ENCODE measurements around the gene CCR8.
A peak's percentile ranks its signal among the peaks of the same experiment; 100 is the strongest.
"Not testable (repeated sequence)": the region's sequence is repeated elsewhere in the genome, so short reads cannot be mapped to it uniquely, and the experiment has no call there.

The CCR8 gene

DNA sequence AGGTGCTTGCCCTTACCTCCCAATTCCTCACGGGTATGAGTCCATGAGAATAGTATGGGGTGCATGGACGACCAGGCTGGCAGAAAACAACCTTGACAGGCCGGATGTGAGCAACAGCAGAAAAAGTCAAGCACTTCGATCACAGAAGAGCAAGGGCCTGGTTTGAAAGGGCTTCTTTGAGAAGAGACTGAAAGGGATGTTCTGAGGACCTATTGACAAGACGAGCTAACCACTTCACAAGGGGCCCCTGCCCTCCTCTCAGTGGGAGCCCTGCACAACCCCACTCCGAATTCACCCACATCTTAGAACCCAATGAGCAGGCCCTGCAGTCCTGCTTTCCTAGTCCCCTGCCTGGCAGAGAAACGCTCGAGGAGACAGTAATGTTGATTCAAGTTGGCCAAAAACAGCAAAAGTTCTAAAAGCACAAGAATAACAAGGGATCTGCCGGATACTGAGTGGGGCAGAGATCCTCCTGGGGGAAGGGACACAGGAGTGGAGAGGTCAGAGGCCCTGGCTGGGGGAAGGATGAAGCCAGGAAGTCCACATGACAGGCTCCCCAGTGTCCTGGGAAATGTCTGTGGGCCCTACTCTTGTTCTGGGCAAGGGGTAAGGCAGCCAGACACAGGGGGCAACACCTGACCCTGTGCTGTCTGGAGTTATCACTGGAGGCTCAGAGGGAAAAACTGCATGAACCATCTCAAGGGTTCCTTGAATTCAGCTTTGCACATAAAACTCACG is 34.9 kb upstream of the CCR8 start:
- Mint-ChIP-seq H3K36me3 (peaks cover 11% of the 10 kb centered on the region), H3K4me1 (peaks cover 21% of the 10 kb centered on the region), H3K27me3 (peaks cover 37% of the 10 kb centered on the region), H3K9me3 (peaks cover 9% of the 10 kb centered on the region), H3K27ac (no peak overlapping the region), H3K4me3 (no peak overlapping the region)
- no peak for ATAC-seq

DNA sequence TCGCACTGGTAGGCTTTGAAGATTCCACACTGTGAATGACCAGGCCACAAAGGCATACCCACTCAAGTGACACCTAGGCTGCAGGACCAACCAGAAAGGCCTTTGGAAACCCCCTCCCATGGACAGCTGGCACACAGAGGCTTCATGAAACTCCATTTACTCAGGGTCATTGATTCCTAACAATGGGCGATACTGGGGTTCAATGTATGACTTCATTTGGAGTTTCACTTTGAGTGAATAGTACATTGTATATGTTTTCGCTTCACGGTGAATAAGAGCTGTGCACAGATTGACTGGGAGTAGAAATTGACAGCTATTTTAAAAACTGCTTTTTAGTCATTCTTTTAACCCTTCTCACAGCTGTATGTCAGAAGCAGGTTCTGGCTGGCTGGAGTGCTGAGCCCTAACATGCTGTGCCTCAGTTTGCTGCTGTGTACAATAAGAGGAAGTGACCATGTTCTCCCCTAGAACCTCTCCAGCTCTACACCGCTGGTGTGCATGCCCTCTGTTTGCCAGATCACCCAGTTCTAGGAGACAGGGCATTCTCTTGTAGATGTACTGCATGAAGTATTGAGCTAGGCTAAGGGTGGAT is 34.2 kb upstream of the CCR8 start:
- Mint-ChIP-seq H3K27ac (no peak overlapping the region), H3K9me3 (peaks cover 15% of the 10 kb centered on the region), H3K4me3 (no peak overlapping the region), H3K36me3 (peaks cover 18% of the 10 kb centered on the region), H3K27me3 (peaks cover 43% of the 10 kb centered on the region), H3K4me1 (peaks cover 14% of the 10 kb centered on the region)
- ATAC-seq, result peak; percentile 59

DNA sequence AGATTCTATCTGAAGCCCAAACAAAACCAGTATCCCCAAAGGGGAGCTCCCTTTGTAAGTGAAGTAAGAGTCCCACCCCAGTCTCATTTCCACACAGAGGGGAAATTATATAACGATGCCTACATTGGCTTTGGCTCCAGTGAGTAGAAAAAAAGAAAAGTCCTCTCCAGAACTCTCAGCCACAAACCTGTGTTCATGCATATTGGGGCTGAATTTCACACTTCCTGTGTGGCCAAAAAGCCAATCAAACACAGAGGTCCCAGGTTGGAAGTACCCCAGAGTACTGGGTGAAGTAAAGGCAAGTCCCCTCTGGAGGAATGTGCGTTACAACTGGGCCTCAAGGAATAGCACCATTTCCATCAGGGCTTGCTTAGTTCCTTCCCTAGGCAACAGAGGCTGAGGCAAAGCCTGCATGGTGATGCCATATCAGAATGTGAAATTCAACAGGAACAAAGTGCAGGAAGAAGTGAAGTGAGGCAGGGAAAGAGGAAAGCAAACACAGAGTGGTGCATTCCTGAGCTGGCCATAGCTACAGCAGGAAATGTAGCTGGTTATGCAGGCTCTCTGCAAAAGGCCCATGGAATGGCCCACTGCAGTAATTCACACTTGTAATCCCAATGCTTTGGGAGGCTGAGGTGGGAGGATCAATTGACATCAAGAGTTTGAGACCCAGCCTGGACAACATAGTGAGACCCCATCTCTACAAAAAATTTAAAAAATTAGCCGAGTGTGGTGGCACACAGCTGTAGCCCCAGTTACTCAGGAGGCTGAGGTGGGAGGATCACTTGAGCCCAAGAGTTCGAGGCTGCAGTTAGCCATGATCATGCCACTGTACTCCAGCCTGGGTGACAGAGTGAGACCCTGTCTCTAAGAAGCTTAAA is 33.1 kb upstream of the CCR8 start:
- Mint-ChIP-seq H3K27ac (no peak overlapping the region), H3K36me3 (peaks cover 18% of the 10 kb centered on the region), H3K9me3 (peaks cover 19% of the 10 kb centered on the region), H3K4me1 (peaks cover 13% of the 10 kb centered on the region), H3K27me3 (peaks cover 54% of the 10 kb centered on the region), H3K4me3 (no peak overlapping the region)
- no peak for ATAC-seq

DNA sequence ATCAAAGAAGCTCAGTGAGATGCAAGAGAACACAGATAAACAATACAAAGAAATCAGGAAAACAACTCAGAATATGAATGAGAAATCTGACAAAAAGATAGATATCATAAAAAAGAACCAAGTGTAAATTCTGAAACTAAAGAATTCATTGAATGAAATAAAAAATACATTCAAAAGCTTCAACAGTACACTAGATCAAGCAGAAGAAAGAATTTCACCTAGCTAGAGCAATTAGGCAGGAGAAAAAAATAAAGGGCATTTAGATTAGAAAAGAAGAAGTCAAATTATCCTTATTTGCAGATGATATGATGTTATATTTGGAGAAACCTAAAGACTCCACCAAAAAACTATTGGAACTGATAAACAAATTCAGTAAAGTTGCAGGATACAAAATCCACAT is 30.2 kb upstream of the CCR8 start:
- H3K9me3 Mint-ChIP-seq, result peaks cover 33% of the 10 kb centered on the region
- no peak overlapping the region for H3K27ac Mint-ChIP-seq
- peaks cover 33% of the 10 kb centered on the region for H3K36me3 Mint-ChIP-seq
- peaks cover 7% of the 10 kb centered on the region for H3K4me1 Mint-ChIP-seq
- H3K27me3 Mint-ChIP-seq, result peaks cover 71% of the 10 kb centered on the region
- no peak for ATAC-seq
- no peak overlapping the region for H3K4me3 Mint-ChIP-seq

DNA sequence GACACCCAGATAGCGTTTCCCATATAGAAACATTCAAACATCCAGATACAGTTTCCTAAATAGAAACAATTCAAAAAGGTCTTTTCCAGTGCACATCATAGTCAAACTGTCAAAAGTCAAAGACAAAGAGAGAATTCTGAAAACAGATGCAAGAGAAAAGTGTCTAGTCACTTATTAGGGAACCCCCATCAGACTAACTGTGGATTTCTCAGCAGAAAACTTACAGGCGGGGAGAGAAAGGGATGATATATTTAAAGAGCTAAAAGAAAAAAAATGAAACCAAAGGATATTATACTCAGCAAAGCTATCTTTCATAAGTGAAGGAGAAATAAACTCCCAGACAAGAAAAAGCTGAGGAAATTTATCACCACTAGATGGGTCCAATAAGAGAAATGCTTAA is 27.3 kb upstream of the CCR8 start:
- H3K27me3 Mint-ChIP-seq, result peaks cover 75% of the 10 kb centered on the region
- H3K27ac Mint-ChIP-seq, result no peak overlapping the region
- peaks cover 38% of the 10 kb centered on the region for H3K36me3 Mint-ChIP-seq
- H3K4me1 Mint-ChIP-seq, result no peaks in the 10 kb centered on the region
- ATAC-seq, result no peak
- peaks cover 37% of the 10 kb centered on the region for H3K9me3 Mint-ChIP-seq
- H3K4me3 Mint-ChIP-seq, result no peak overlapping the region

DNA sequence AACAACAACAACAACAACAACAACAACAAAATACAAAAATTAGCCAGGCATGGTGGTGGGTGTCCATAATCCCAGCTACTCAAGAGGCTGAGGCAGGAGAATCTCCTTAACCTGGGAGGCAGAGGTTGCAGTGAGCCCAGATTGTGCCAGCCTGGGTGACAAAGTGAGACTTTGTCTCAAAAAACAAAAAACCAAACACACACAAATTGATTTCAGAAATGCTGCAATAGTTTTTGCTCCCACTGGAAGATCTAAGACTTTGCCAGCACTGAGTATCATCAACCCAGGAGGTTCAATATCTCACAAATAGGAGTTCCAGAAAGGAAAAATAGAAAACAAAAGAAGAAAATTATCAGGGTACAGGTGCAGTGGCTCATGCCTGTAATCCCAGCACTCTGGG is 16.2 kb upstream of the CCR8 start:
- H3K9me3 Mint-ChIP-seq, result peaks cover 11% of the 10 kb centered on the region
- no peak overlapping the region for H3K27ac Mint-ChIP-seq
- ATAC-seq, result no peak
- H3K36me3 Mint-ChIP-seq, result peaks cover 11% of the 10 kb centered on the region
- peaks cover 11% of the 10 kb centered on the region for H3K27me3 Mint-ChIP-seq
- H3K4me3 Mint-ChIP-seq, result no peak overlapping the region
- no peaks in the 10 kb centered on the region for H3K4me1 Mint-ChIP-seq

DNA sequence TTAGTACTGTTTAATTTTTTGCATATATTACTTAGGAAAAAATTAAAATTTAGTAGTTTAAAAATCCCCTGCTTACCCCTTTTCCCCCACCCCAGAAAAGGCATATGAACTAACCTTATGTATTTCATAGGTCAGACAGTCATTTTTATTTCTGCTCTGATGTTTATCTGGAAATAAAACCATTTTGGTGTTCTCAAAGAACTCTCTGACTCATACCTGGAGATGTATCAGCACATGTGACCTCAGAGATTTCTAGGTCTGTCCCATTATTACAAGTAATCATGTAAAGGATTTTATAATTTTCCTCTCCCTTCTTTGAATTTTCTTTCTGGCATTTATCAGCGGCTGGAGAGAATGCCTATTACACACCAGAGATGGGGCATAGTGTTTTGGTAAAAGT is 14.1 kb upstream of the CCR8 start:
- Mint-ChIP-seq H3K27ac (no peak overlapping the region), H3K27me3 (no peaks in the 10 kb centered on the region), H3K36me3 (peaks cover 11% of the 10 kb centered on the region), H3K4me1 (no peaks in the 10 kb centered on the region), H3K4me3 (no peak overlapping the region), H3K9me3 (peaks cover 12% of the 10 kb centered on the region)
- ATAC-seq, result no peak

DNA sequence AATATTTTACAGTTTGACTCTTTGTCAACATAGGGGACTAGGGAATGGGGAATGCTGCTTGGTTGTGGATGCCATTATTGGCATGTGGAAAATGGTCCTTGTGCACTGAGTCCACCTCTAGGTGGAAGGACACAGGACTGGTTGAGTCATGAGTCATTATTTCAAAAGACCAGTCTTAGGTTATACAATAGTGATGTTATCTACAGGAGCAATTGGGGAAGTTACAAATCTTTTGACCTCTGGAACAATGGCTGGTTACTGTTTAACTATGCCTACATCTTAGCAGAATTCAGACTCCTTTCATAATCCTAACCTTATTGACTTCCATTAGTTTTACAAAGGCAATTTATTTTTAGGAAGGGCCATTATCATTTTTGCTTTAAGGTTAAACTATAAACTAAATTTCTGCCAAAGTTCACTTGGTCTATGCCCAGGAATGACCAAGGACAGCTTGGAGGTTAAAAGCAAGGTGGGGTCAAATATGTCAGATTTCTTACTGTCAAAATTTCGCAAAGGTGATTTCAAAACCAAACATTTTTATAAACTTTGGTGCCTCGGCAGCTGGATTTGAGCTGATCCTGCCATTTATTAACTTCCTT is 11.8 kb upstream of the CCR8 start:
- ATAC-seq, result no peak
- peaks cover 12% of the 10 kb centered on the region for H3K9me3 Mint-ChIP-seq
- peaks cover 11% of the 10 kb centered on the region for H3K36me3 Mint-ChIP-seq
- H3K4me3 Mint-ChIP-seq, result no peak overlapping the region
- no peaks in the 10 kb centered on the region for H3K4me1 Mint-ChIP-seq
- no peaks in the 10 kb centered on the region for H3K27me3 Mint-ChIP-seq
- H3K27ac Mint-ChIP-seq, result no peak overlapping the region

DNA sequence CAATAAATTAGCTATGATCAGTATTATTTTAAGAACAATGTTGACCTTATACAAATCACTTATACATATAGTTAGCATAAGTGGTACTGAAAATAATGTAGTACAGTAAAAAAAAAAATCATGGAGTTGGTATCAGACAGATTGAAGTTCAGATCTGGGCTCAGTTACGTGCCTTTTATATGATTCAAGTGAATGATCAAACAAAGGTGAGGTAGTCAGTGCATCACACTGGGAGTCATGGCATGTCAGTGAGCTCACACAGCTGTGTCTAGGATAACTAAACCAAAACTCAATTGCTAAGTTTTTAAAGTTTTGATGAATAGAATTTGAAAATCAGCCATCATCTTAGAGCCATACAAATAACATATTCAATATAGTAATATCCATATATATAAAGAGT is 11.2 kb upstream of the CCR8 start:
- Mint-ChIP-seq H3K9me3 (peaks cover 12% of the 10 kb centered on the region), H3K27me3 (no peaks in the 10 kb centered on the region), H3K4me1 (no peaks in the 10 kb centered on the region), H3K36me3 (peaks cover 11% of the 10 kb centered on the region), H3K27ac (no peak overlapping the region), H3K4me3 (no peak overlapping the region)
- no peak for ATAC-seq

DNA sequence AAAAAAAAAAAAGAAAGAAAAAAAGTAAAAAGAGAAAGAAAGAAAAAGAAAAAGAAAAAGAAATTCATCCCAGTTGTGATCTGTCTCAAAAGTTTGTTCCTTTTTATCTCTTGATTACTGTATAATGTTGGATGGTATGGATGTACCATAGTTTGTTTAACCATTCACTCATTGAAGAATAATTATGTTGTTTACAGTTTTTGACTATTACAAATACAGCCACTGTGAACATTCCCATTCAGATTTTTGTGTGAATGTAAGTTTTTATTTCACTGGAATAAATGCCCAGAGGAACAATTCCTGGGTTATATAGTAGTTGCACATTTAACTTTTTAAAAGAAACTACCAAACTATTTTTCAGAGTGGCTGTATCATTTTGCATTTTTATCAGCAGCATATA is 10.3 kb upstream of the CCR8 start:
- no peak for ATAC-seq
- peaks cover 6% of the 10 kb centered on the region for H3K36me3 Mint-ChIP-seq
- no peak overlapping the region for H3K4me3 Mint-ChIP-seq
- no peak overlapping the region for H3K27ac Mint-ChIP-seq
- no peaks in the 10 kb centered on the region for H3K27me3 Mint-ChIP-seq
- no peaks in the 10 kb centered on the region for H3K4me1 Mint-ChIP-seq
- H3K9me3 Mint-ChIP-seq, result peaks cover 9% of the 10 kb centered on the region

DNA sequence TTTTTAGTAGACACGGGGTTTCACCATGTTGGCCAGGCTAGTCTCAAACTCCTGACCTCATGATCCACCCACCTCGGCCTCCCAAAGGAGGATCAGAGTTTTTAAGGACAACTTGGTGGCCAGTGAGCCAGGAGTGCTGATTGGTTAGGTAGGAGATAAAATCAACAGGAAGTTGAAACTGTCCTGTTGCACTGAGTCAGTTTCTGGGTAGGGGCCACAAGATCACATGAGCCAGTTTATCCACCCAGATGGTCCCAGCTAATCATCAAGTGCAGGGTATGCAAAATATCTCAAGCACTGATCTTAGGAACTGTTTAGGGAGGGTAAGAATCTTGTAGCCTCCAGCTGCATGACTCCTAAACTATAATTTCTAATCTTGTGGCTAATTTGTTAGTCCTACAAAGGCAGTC is 7.9 kb upstream of the CCR8 start:
- H3K4me3 Mint-ChIP-seq, H3K36me3 Mint-ChIP-seq, H3K4me1 Mint-ChIP-seq, H3K9me3 Mint-ChIP-seq, ATAC-seq, H3K27me3 Mint-ChIP-seq, H3K27ac Mint-ChIP-seq: not testable (repeated sequence)

DNA sequence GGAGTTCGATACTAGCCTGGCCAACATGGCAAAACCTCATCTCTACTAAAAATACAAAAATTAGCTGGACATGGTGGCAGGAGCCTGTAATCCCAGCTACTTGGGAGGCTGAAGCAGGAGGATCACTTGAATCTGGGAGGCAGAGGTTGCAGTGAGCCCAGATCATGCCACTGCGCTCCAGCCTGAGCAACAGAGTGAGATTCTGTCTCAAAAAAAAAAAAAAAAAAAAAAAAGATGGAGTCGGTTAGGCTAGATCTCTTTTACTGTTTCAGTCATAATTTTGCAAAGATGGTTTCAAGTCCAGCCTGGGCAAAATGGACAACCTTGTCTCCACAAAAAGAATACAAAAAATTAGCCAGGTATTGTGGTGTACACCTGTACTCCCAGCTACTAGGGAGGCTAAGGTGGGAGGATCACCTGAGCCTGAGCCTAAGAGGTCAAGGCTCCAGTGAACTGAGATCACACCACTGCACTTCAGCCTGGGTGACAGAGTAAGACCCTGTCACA is 7.2 kb upstream of the CCR8 start:
- not testable (repeated sequence) for H3K27ac Mint-ChIP-seq, H3K4me1 Mint-ChIP-seq, H3K36me3 Mint-ChIP-seq, ATAC-seq, H3K27me3 Mint-ChIP-seq, H3K9me3 Mint-ChIP-seq, H3K4me3 Mint-ChIP-seq

DNA sequence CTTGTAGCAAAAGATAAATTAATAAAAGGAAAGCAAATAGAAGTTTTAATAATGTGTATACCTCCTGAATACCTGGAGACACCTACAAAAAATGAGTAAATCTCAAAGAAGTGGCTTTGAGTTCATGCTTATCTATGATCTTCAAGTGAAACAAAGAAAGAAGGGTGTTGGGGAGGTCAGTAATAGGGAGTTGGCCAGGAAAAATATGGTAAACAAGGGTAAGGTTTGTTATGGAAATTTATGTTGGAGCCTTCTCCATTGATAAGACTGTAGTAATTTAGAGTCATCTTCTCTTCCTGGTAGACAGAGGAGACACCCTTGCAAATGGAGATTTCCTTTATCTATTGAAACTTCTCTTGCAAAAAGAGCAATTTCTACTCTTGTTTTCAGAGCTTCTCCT is 6.6 kb upstream of the CCR8 start:
- H3K9me3 Mint-ChIP-seq, result peaks cover 2% of the 10 kb centered on the region
- H3K27me3 Mint-ChIP-seq, result no peaks in the 10 kb centered on the region
- ATAC-seq, result no peak
- H3K4me3 Mint-ChIP-seq, result no peak overlapping the region
- H3K27ac Mint-ChIP-seq, result no peak overlapping the region
- peaks cover 11% of the 10 kb centered on the region for H3K4me1 Mint-ChIP-seq
- no peaks in the 10 kb centered on the region for H3K36me3 Mint-ChIP-seq

DNA sequence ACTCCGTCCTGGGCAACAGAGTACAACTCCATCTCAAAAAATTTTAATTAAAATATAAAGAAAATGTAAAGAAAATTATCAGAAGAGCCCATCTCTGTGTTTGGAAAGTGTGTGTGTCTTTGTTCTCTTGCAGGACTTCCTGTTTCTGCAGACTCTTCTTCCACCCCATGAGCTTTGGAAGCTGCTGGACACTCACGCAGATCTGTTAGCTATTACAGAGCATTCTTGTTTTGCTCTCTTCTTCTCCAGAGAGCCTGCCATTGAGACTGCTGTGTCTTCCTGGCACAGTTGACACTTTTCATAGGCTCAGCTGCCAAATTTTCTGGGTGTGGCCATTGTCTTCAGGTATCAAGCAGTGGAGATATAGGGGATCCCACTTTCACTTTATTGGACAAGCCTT is 6.0 kb upstream of the CCR8 start:
- Mint-ChIP-seq H3K4me3 (no peak overlapping the region), H3K4me1 (peaks cover 17% of the 10 kb centered on the region), H3K27me3 (no peaks in the 10 kb centered on the region), H3K27ac (no peak overlapping the region), H3K36me3 (no peaks in the 10 kb centered on the region), H3K9me3 (no peaks in the 10 kb centered on the region)
- ATAC-seq, result no peak

DNA sequence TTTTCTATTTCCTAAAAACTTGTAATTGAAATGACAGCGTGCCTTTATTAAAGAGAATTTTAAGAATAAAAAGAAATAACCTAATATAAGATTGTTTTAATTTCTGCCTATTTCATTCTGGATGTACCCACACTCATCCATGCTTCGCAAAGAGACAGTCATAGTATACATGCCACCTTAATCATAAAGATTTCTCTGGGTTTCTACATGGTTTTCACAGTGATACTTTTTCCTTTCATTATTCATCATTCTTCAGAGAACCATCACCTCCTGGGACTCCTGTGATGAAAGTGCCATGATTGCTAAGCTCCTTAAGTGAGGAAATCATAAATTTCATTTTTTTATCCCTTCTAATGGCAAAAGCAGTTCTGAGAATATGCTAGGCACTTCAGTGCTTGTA is 4.3 kb upstream of the CCR8 start:
- Mint-ChIP-seq H3K9me3 (no peaks in the 10 kb centered on the region), H3K36me3 (no peaks in the 10 kb centered on the region), H3K27ac (no peak overlapping the region), H3K27me3 (no peaks in the 10 kb centered on the region), H3K4me1 (peaks cover 19% of the 10 kb centered on the region), H3K4me3 (no peak overlapping the region)
- no peak for ATAC-seq
